CD4-positive, alpha-beta T cell (primary cell): ENCODE measurements around the gene IBA57. TPM values are rescaled to one million over a fixed set of nuclear protein-coding genes. Genes with fewer than 3 reads are reported as not detected.
A peak's percentile ranks its signal among the peaks of the same experiment; 100 is the strongest.

ENCODE experiments used
- ATAC-seq: fragments of 200-7000 bp; cut with Tn5 transposase; one replicate; pipeline ENCODE4 v1.10.0; 2022; ENCODE audit warnings: mild to moderate bottlenecking; ENCODE audit not compliant: poor library complexity
- CTCF ChIA-PET: fragments of 350-600 bp; sonication (Branson Sonifier 250); formaldehyde crosslinking; loops from one replicate; lab custom pipeline; 2021; ENCODE audit warnings: antibody characterized with exemption, inconsistent platforms; lab: Charles Lee
- POLR2A ChIA-PET: fragments of 350-600 bp; sonication (Branson Sonifier 250); formaldehyde crosslinking; loops from one replicate; lab custom pipeline; 2021; ENCODE audit warnings: antibody characterized with exemption, inconsistent platforms; lab: Charles Lee
- DNase-seq, 14 experiments: peaks; one replicate each; pipeline ENCODE4 v3.0.0-alpha.2; 2013 to 2020; ENCODE audit warnings: mixed read lengths in 2 of 14
- H3K27ac ChIP-seq, 2 donors: one replicate each; pipeline versions ENCODE4 v1.5.1 to v1.7.0; 2013; ENCODE audit warnings: low read length in 2 of 2, low read depth in 1 of 2, mild to moderate bottlenecking in 1 of 2
- H3K27me3 ChIP-seq, 2 experiments: 1 replicate in 1 of 2; 2 replicates in 1 of 2; pipeline versions ENCODE4 v1.6.1 to v1.7.0; 2013; ENCODE audit warnings: low read length in 2 of 2, control low read depth in 1 of 2, mild to moderate bottlenecking in 1 of 2, moderate library complexity in 1 of 2; ENCODE audit not compliant: insufficient read depth in 2 of 2, control insufficient read depth in 1 of 2
- H3K36me3 ChIP-seq: one replicate; pipeline ENCODE4 v1.6.1; 2013; ENCODE audit warnings: low read length, control low read depth; ENCODE audit not compliant: insufficient read depth
- H3K4me1 ChIP-seq: one replicate; pipeline ENCODE4 v1.6.1; 2013; ENCODE audit warnings: low read length, control low read depth; ENCODE audit not compliant: insufficient read depth
- H3K4me3 ChIP-seq: one replicate; pipeline ENCODE4 v1.5.1; 2013; ENCODE audit warnings: mild to moderate bottlenecking, low read length, moderate library complexity
- H3K9me3 ChIP-seq, 2 experiments: 1 replicate in 1 of 2; 2 replicates in 1 of 2; pipeline versions ENCODE4 v1.6.1 to v1.7.0; 2013; ENCODE audit warnings: low read length in 2 of 2, mild to moderate bottlenecking in 2 of 2, control low read depth in 1 of 2, moderate library complexity in 1 of 2; ENCODE audit not compliant: control insufficient read depth in 1 of 2, insufficient read depth in 1 of 2
- H3K27ac Mint-ChIP-seq: one replicate; pipeline ENCODE4 v1.8.0; 2020; ENCODE audit warnings: mixed read lengths
- H3K27me3 Mint-ChIP-seq: one replicate; pipeline ENCODE4 v1.8.0; 2021; ENCODE audit warnings: mixed read lengths
- H3K36me3 Mint-ChIP-seq: one replicate; pipeline ENCODE4 v1.8.0; 2021; ENCODE audit warnings: low read depth, mixed read lengths
- H3K4me1 Mint-ChIP-seq: one replicate; pipeline ENCODE4 v1.8.0; 2021; ENCODE audit warnings: low read depth, mixed read lengths
- H3K4me3 Mint-ChIP-seq: one replicate; pipeline ENCODE4 v1.8.0; 2020; ENCODE audit warnings: mild to moderate bottlenecking, mixed read lengths
- H3K9me3 Mint-ChIP-seq: one replicate; pipeline ENCODE4 v1.8.0; 2020; ENCODE audit warnings: mixed read lengths
- intact Hi-C, 2 experiments: fragments of 100-400 bp; cut with DNase I in 1 of 2; cut with micrococcal nuclease in 1 of 2; formaldehyde crosslinking; loops; one replicate each; pipeline versions ENCODE4 v1.15.1 to v1.9.0; 2023 to 2025; cut with DNase I, micrococcal nuclease
- total RNA-seq, 174 experiments: library from RNA in 2 of 174; stranded (reverse) in 2 of 174; gene quantifications; one replicate each; pipeline ENCODE4 v1.2.3 and lab custom pipeline; 2021 to 2026
- TF ChIP-seq, protein P1 (sequence below): fragments of 200-600 bp; IDR thresholded peaks from one replicate; pipeline ENCODE4 v1.8.0; 2022; ENCODE audit warnings: antibody characterized with exemption, mild to moderate bottlenecking

Gene IBA57
- total RNA-seq, 2 experiments from 2014 or later = 19.7 to 19.9 TPM

DNA sequence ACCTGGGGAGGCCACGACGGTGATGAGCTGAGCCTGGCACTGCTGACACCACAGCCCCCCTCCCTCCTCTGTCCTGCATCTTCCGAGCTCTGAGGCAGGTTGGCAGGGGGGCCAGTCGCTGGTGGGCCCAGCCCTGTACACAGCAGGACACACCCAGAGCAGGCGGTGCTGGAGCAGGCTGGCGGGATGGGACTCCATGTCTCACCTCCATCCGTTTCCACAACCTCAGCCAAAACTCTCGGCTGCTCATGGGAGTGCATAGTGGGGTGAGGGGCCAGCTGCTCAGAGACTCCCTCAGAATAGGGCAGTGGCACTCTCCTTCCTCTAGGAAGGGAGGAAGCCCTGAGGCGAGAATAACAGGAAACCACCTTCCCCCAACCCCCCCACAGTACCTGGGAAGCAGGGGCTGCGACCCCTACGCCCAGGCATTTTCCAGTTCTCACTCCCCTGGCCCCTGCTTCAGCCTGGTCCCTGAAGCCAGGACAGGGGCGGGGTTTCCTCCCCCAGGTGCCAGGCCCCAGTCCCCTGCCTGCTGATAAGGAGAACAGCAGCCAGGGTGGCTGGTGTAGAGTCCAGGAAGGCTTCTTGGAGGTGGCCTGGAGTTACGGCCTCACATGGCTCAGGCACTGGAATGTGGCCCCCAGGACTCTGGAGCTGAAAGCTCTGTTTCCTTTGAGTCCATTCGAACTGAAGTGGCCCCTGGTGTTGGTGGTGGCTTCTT is 3.2 kb upstream of the IBA57 start:
- H3K27ac ChIP-seq = peak overlapping the region; percentile 7 to 26
- CTCF ChIA-PET = interaction anchor here (2.3 kb wide), 1 partner anchor 32 kb away, joined by 7 read pairs; no protein-coding TSS in a partner anchor

DNA sequence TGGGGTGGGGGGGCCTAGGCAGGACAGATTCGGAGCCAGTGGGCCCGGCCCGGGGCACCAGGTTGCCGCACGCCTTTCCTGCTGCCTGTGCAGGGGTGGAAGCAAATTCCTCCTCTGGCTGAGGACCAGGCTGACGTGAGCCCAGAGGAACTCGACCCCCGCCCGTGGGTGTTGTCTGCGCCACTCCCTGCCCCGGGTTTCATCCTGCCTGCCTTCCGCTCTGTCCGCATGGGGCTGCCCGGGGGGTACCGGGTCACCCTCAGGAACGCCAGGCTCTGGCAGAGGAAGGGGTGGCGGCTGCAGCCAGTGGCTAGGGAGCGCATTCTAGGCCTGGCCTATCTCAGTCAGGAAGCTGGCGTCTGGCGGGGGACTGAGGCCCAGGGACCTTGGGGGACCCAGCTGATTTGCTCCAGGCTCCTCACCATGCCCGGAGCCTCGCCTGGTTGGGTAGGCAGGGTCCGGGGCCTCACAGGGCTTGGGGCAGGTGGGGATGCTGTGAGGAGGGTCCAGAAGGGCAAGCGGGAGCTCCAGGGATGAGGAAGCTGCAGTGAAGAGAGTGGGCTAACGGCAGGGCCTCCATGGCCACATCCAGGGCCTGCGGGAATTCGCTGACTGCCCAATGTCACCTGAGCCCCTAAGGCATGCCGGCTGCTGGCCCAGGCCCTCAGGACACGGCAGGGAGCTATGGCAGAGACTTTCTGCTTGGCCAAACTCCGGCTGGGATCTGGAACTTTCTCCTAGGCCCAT is 2.4 kb upstream of the IBA57 start:
- ChIA-PET CTCF (interaction anchor here (2.3 kb wide), 1 partner anchor 32 kb away, joined by 7 read pairs; no protein-coding TSS in a partner anchor), POLR2A (interaction anchor here (0.7 to 2.0 kb wide), 4 partner anchors 11 to 54 kb away, joined by 3 to 7 read pairs (median 4); partner anchors contain the start of gene GUK1)
- Mint-ChIP-seq H3K27me3 (no peaks in the 10 kb centered on the region), H3K4me1 (peaks cover 44% of the 10 kb centered on the region), H3K4me3 (no peak overlapping the region), H3K27ac (peak overlapping the region; percentile 98), H3K36me3 (peaks cover 18% of the 10 kb centered on the region), H3K9me3 (no peaks in the 10 kb centered on the region)
- H3K4me3 ChIP-seq = no peak overlapping the region
- TF ChIP-seq, protein P1, sequence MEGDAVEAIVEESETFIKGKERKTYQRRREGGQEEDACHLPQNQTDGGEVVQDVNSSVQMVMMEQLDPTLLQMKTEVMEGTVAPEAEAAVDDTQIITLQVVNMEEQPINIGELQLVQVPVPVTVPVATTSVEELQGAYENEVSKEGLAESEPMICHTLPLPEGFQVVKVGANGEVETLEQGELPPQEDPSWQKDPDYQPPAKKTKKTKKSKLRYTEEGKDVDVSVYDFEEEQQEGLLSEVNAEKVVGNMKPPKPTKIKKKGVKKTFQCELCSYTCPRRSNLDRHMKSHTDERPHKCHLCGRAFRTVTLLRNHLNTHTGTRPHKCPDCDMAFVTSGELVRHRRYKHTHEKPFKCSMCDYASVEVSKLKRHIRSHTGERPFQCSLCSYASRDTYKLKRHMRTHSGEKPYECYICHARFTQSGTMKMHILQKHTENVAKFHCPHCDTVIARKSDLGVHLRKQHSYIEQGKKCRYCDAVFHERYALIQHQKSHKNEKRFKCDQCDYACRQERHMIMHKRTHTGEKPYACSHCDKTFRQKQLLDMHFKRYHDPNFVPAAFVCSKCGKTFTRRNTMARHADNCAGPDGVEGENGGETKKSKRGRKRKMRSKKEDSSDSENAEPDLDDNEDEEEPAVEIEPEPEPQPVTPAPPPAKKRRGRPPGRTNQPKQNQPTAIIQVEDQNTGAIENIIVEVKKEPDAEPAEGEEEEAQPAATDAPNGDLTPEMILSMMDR = no peak
- intact Hi-C loops = no loop called here
- H3K9me3 ChIP-seq = no peaks in the 10 kb centered on the region
- peaks cover 3% of the 10 kb centered on the region for H3K36me3 ChIP-seq
- peaks cover 45% of the 10 kb centered on the region for H3K4me1 ChIP-seq
- H3K27ac ChIP-seq = peak overlapping the region; percentile 26 to 97
- no peaks in the 10 kb centered on the region for H3K27me3 ChIP-seq
- no peak for DNase-seq
- ATAC-seq = no peak

More for the DNA sequence above, 3.2 kb upstream of the IBA57 start:
- Mint-ChIP-seq H3K4me3 (no peak overlapping the region), H3K4me1 (peaks cover 38% of the 10 kb centered on the region), H3K27ac (peak overlapping the region; percentile 98), H3K9me3 (no peaks in the 10 kb centered on the region), H3K27me3 (no peaks in the 10 kb centered on the region), H3K36me3 (peaks cover 14% of the 10 kb centered on the region)
- H3K4me3 ChIP-seq = no peak overlapping the region
- H3K4me1 ChIP-seq = peaks cover 45% of the 10 kb centered on the region
- no peaks in the 10 kb centered on the region for H3K9me3 ChIP-seq
- POLR2A ChIA-PET = interaction anchor here (1.0 to 2.0 kb wide), 4 partner anchors 10 to 80 kb away, joined by 3 to 7 read pairs (median 4); partner anchors contain the start of genes ARF1 and GUK1
- H3K36me3 ChIP-seq = no peaks in the 10 kb centered on the region
- ATAC-seq (no peak), DNase-seq (peak in 2 of 14 experiments; percentile 19)
- intact Hi-C loops = no loop called here
- H3K27me3 ChIP-seq = no peaks in the 10 kb centered on the region
- TF ChIP-seq, protein P1 = no peak

DNA sequence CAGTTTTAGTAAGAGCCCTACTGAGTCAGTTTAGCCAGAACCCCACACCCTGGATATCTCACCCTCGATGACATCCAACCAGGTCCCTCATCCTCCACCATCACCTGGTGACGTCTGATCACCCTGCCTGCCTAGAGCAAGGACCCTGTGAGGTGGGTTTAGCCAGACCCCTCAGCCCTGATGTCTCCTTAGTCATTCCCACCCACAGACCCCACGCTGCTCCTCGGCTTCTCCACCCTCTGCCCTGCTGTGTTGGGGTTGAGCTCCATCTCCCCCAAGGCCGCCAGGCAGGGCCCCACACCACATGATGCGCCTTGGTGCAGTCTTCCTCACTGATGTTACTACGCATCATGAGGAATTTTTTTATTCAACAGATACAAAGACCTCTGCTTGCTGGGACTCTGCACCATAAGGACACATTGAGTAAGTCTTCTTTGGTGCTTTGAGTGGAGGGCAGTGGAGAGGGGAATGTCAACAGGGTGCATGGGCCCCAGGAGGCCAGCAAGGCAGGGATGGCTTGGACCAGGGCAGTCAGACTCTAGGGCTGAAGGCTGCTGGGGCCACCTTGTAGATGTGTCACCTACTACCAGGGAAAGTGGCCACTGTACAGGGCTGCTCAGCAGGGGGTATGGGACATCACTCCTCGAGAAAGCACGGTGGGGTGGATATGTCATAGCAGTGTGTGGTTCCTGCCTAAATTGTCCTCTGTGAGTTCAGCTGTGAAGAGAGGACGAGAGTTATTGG is 1.7 kb upstream of the IBA57 start:
- ATAC-seq = no peak
- Histone ChIP-seq H3K4me1 (peaks cover 45% of the 10 kb centered on the region), H3K4me3 (no peak overlapping the region), H3K27me3 (no peaks in the 10 kb centered on the region), H3K36me3 (peaks cover 8% of the 10 kb centered on the region), H3K27ac (peak overlapping the region in 1 of 2 donors; percentile 97), H3K9me3 (no peaks in the 10 kb centered on the region)
- DNase-seq = no peak
- H3K4me1 Mint-ChIP-seq = peaks cover 46% of the 10 kb centered on the region
- H3K36me3 Mint-ChIP-seq = peaks cover 21% of the 10 kb centered on the region
- no peaks in the 10 kb centered on the region for H3K9me3 Mint-ChIP-seq
- no peaks in the 10 kb centered on the region for H3K27me3 Mint-ChIP-seq
- intact Hi-C loops = loop anchor here in 1 of 2 experiments (1.0 kb wide), 2 partner anchors 23 to 48 kb away; no protein-coding TSS in a partner anchor
- ChIA-PET POLR2A (interaction anchor here (0.6 to 3.2 kb wide), 7 partner anchors 11 to 323 kb away, joined by 3 to 38 read pairs (median 15); partner anchors contain the start of genes ARF1, GUK1 and RNF187), CTCF (interaction anchor here (1.3 to 4.9 kb wide), 3 partner anchors 21 to 164 kb away, joined by 3 to 47 read pairs (median 9); no protein-coding TSS in a partner anchor)
- peak overlapping the region; percentile 98 for H3K27ac Mint-ChIP-seq
- H3K4me3 Mint-ChIP-seq = peak overlapping the region; percentile 82
- TF ChIP-seq, protein P1 = no peak
